ENCODE data around the gene PLPP4.

Gene PLPP4

GRCh38 chr10:120455606-120456005, 1.4 kb upstream of the PLPP4 start:
- no peak for TF ChIP-seq CTCF (IDR thresholded peaks at IDR 0.05; ENCODE audit: low read depth, low read length)
- DNase-seq (ENCODE audit: extremely low read depth, low read depth): no peak

- no peak for DNase-seq (ENCODE audit: extremely low read depth, low read depth)
- no peak for TF ChIP-seq CTCF (IDR thresholded peaks at IDR 0.05; ENCODE audit: low read depth, low read length)
These were observed 843 bp upstream of the PLPP4 start for GRCh38 chr10:120456143-120456625.

GRCh38 chr10:120457431-120458172, 575 bp downstream of the PLPP4 start:
- DNase-seq (ENCODE audit: extremely low read depth, low read depth): no peak
- no peak for TF ChIP-seq CTCF (IDR thresholded peaks at IDR 0.05; ENCODE audit: low read depth, low read length)

- TF ChIP-seq CTCF (IDR thresholded peaks at IDR 0.05; ENCODE audit: low read depth, low read length): no peak
- DNase-seq (ENCODE audit: extremely low read depth, low read depth): no peak
These were observed 1.4 kb downstream of the PLPP4 start for GRCh38 chr10:120458432-120458831.

GRCh38 chr10:120459185-120459584, 2.2 kb downstream of the PLPP4 start:
- DNase-seq (ENCODE audit: extremely low read depth, low read depth): no peak
- TF ChIP-seq CTCF (IDR thresholded peaks at IDR 0.05; ENCODE audit: low read depth, low read length): no peak

- TF ChIP-seq CTCF (IDR thresholded peaks at IDR 0.05; ENCODE audit: low read depth, low read length): no peak
- no peak for DNase-seq (ENCODE audit: extremely low read depth, low read depth)
These were observed 3.2 kb downstream of the PLPP4 start for GRCh38 chr10:120460186-120460585.

GRCh38 chr10:120460776-120461175, 3.7 kb downstream of the PLPP4 start:
- no peak for TF ChIP-seq CTCF (IDR thresholded peaks at IDR 0.05; ENCODE audit: low read depth, low read length)
- DNase-seq (ENCODE audit: extremely low read depth, low read depth): peak; percentile 44

Measured in AG09319 (cell line).